SU-DHL-6 (cell line): ENCODE data around the gene MARK3.

Source experiments
- CTCF ChIP-seq: fragments of 200-600 bp; sonication (generic); IDR thresholded peaks from one replicate; pipeline ENCODE4 v1.5.1; 2017; ENCODE audit warnings: antibody characterized with exemption, mild to moderate bottlenecking, low read length, moderate library complexity; ENCODE audit not compliant: insufficient read depth, poor library complexity, severe bottlenecking
- EZH2phosphoT487 ChIP-seq: fragments of 200-600 bp; sonication (generic), shearing (Covaris generic); conservative IDR thresholded peaks from 2 replicates; pipeline ENCODE4 v1.6.1; 2018; ENCODE audit warnings: mild to moderate bottlenecking, antibody characterized with exemption, low read length, moderate library complexity, mixed read lengths

DNA sequence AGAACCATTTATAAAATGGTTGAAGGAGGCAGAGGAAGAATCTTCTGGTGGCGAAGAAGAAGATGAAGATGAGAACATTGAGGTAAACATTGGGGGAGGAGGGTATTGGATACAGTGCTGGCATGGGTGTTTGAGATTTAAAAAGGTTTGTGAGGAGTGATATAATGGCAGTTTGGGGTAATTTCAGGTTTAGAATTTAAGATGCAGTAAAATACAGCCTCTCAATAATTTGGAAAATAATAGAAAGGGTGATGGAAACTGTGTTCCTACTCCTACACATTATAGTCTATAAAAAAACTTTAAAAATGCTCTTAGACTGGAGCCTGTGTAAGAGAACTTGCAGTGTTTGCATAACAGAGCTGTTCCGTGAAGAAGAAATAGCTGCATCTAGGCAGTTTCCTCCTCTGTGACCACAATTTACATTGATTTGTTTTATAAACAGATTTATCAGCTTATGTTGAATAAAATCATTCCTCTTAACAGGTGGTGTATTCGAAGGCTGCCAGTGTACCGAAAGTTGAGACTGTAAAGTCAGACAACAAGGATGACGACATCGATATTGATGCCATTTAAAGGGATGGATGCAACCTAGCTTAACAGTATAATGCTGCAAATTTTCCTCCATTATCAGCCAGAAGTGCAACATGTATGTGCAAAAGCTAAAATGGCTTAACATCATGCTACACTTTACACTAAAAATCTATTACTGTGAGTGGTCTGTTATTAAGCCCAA, 44.6 kb upstream of the MARK3 start:
- TF ChIP-seq CTCF, result no peak
- no peak for TF ChIP-seq EZH2phosphoT487
